ENCODE measurements around the gene UNK. TPM values are rescaled to one million over a fixed set of nuclear protein-coding genes. Genes with fewer than 3 reads are reported as not detected.

The UNK gene
- total and polyA plus RNA-seq, 4 donors = 15.5 to 72.4 (median 25.7) TPM

DNA sequence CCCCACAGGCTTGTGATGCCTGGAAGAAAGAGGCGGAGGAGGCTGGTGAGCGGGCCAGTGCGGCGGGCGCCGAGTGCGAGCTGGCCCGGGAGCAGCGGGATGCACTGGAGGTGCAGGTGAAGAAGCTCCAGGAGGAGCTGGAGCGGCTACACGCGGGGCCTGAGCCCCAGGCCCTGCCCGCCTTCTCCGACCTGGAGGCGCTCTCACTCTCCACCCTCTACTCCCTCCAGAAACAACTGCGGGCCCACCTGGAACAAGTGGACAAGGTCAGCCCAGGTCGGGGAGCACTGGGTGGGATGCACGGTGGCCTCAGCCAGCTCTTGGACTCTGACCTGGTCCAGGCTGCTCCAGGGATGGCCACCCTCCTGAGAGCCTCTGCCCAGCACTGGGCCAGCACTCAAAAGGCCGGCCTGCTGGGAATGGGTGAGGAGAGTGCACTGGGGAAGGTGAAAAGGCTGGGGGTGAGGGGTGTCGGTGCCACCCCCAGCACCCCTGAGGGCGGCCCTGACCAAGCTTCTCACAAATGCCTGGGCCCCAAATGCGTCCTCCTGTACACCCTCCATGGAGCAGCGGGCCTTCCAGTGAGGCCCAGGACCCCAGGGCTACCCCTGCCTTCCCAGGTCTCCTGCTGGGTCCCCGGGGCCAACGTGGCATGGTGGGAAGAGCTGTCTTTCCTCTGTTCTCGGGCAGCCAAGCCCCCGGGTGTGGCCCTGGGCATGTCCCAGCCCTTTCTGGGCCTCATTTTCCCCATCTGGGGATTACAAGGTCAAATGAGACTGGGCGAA is 38.8 kb downstream of the UNK start:
- H3K36me3 ChIP-seq (ENCODE audit: control insufficient read depth in 4 of 4, insufficient read depth in 4 of 4, low read length in 4 of 4) = peaks cover 5 to 72% (median 30%) of the 10 kb centered on the region in 4 donors
- H3K27me3 ChIP-seq (ENCODE audit: control insufficient read depth in 3 of 3, insufficient read depth in 3 of 3, low read length in 2 of 3) = no peaks in the 10 kb centered on the region
- peaks cover 0 to 17% (median 2%) of the 10 kb centered on the region in 5 donors for H3K4me1 ChIP-seq (ENCODE audit: control insufficient read depth in 5 of 5, insufficient read depth in 5 of 5, low read length in 5 of 5)
- no peak for DNase-seq
- H3K9ac ChIP-seq (ENCODE audit: insufficient read depth in 1 of 2, low read length in 2 of 2) = no peak overlapping the region
- no peak for ATAC-seq (ENCODE audit: insufficient read depth, low FRiP score)
- TF ChIP-seq, protein P1, sequence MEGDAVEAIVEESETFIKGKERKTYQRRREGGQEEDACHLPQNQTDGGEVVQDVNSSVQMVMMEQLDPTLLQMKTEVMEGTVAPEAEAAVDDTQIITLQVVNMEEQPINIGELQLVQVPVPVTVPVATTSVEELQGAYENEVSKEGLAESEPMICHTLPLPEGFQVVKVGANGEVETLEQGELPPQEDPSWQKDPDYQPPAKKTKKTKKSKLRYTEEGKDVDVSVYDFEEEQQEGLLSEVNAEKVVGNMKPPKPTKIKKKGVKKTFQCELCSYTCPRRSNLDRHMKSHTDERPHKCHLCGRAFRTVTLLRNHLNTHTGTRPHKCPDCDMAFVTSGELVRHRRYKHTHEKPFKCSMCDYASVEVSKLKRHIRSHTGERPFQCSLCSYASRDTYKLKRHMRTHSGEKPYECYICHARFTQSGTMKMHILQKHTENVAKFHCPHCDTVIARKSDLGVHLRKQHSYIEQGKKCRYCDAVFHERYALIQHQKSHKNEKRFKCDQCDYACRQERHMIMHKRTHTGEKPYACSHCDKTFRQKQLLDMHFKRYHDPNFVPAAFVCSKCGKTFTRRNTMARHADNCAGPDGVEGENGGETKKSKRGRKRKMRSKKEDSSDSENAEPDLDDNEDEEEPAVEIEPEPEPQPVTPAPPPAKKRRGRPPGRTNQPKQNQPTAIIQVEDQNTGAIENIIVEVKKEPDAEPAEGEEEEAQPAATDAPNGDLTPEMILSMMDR (IDR thresholded peaks at IDR 0.05; ENCODE audit: control extremely low read depth, extremely low read depth) = no peak
- H3K27ac ChIP-seq (ENCODE audit: low read depth in 1 of 2, low read length in 1 of 2) = no peak overlapping the region
- no peak overlapping the region for H3K4me3 ChIP-seq
- WGBS, 2 donors = 92 to 95% methylated on average over 26 to 28 of the region's 28 CpGs
- no peaks in the 10 kb centered on the region for H3K9me3 ChIP-seq (ENCODE audit: control insufficient read depth in 4 of 4, insufficient read depth in 3 of 4, low read length in 3 of 4)

DNA sequence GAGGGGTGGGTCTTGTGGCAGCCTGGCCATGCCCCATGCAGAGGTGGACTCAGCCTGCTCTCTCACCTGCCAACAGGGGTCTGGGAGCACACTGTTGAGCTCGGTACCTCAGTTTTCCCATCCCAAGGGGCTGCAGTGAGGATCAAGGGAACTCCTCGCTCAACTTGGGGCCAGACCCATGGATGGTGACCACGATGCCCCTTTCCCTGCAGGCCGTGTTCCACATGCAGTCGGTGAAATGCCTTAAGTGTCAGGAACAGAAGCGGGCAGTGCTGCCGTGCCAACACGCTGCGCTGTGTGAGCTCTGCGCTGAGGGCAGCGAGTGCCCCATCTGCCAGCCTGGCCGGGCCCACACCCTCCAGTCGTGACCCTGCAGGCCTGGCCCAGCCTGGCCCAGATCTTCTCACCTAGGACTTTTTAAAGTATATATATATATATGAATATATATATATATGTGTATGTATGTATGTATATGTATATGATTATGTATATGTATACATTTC is 39.5 kb downstream of the UNK start:
- ATAC-seq (ENCODE audit: insufficient read depth, low FRiP score) = no peak
- no peak overlapping the region for H3K27ac ChIP-seq (ENCODE audit: low read depth in 1 of 2, low read length in 1 of 2)
- H3K9me3 ChIP-seq (ENCODE audit: control insufficient read depth in 4 of 4, insufficient read depth in 3 of 4, low read length in 3 of 4) = no peaks in the 10 kb centered on the region
- DNase-seq = no peak
- no peaks in the 10 kb centered on the region for H3K27me3 ChIP-seq (ENCODE audit: control insufficient read depth in 3 of 3, insufficient read depth in 3 of 3, low read length in 2 of 3)
- no peak overlapping the region for H3K4me3 ChIP-seq
- TF ChIP-seq, protein P1 (IDR thresholded peaks at IDR 0.05; ENCODE audit: control extremely low read depth, extremely low read depth) = no peak
- no peak overlapping the region for H3K9ac ChIP-seq (ENCODE audit: insufficient read depth in 1 of 2, low read length in 2 of 2)
- WGBS, 2 donors = 93 to 94% methylated on average over 13 of the region's 13 CpGs
- peaks cover 0 to 18% (median 2%) of the 10 kb centered on the region in 5 donors for H3K4me1 ChIP-seq (ENCODE audit: control insufficient read depth in 5 of 5, insufficient read depth in 5 of 5, low read length in 5 of 5)
- H3K36me3 ChIP-seq (ENCODE audit: control insufficient read depth in 4 of 4, insufficient read depth in 4 of 4, low read length in 4 of 4) = peaks cover under 1 to 72% (median 26%) of the 10 kb centered on the region in 4 donors

- ATAC-seq (ENCODE audit: insufficient read depth, low FRiP score) (no peak), DNase-seq (peak in 2 of 3 donors; percentile 25 to 52)
- no peak overlapping the region for H3K4me3 ChIP-seq
- H3K36me3 ChIP-seq (ENCODE audit: control insufficient read depth in 4 of 4, insufficient read depth in 4 of 4, low read length in 4 of 4) = peaks cover 0 to 67% (median 21%) of the 10 kb centered on the region in 4 donors
- H3K4me1 ChIP-seq (ENCODE audit: control insufficient read depth in 5 of 5, insufficient read depth in 5 of 5, low read length in 5 of 5) = peaks cover 0 to 18% (median 2%) of the 10 kb centered on the region in 5 donors
- 58 to 69% methylated on average over 2 of the region's 2 CpGs for WGBS, 2 donors
- H3K9me3 ChIP-seq (ENCODE audit: control insufficient read depth in 4 of 4, insufficient read depth in 3 of 4, low read length in 3 of 4) = no peaks in the 10 kb centered on the region
- H3K27ac ChIP-seq (ENCODE audit: low read depth in 1 of 2, low read length in 1 of 2) = no peak overlapping the region
- TF ChIP-seq, protein P1 (IDR thresholded peaks at IDR 0.05; ENCODE audit: control extremely low read depth, extremely low read depth) = no peak
- H3K27me3 ChIP-seq (ENCODE audit: control insufficient read depth in 3 of 3, insufficient read depth in 3 of 3, low read length in 2 of 3) = no peaks in the 10 kb centered on the region
- no peak overlapping the region for H3K9ac ChIP-seq (ENCODE audit: insufficient read depth in 1 of 2, low read length in 2 of 2)
Measured at GRCh38 chr17:75824666-75825065, 40.1 kb downstream of the UNK start.
